Neural cell (in vitro differentiated cells): Measurements from ENCODE around the gene MRPL36. TPM values are rescaled to one million over a fixed set of nuclear protein-coding genes. Genes with fewer than 3 reads are reported as not detected.

Experiments used
- H2AFZ ChIP-seq: fragments of 200-600, 300-800 bp; sonication (generic), shearing (Covaris generic); 2 replicates; pipeline ENCODE4 v1.6.0; 2014; ENCODE audit warnings: low read depth, mild to moderate bottlenecking, antibody characterized with exemption, low read length, moderate library complexity
- H3F3A ChIP-seq: fragments of 200-600 bp; shearing (Covaris generic); 2 replicates; pipeline ENCODE4 v1.6.1; 2016; ENCODE audit warnings: mild to moderate bottlenecking, moderate library complexity, mixed read lengths, antibody characterized with exemption, low read length; ENCODE audit not compliant: insufficient read depth, poor library complexity, severe bottlenecking
- H3K27ac ChIP-seq: fragments of 200-600, 300-800 bp; sonication (generic), shearing (Covaris generic); 2 replicates; pipeline ENCODE4 v1.5.1; 2014; ENCODE audit warnings: mild to moderate bottlenecking, low read length, moderate library complexity
- H3K27me3 ChIP-seq: fragments of 300-800, 200-600 bp; sonication (generic), shearing (Covaris generic); 2 replicates; pipeline ENCODE4 v1.6.0; 2014; ENCODE audit warnings: mild to moderate bottlenecking, low read depth, low read length, moderate library complexity; ENCODE audit not compliant: insufficient read depth
- H3K36me3 ChIP-seq: fragments of 300-800, 200-600 bp; sonication (generic), shearing (Covaris generic); 2 replicates; pipeline ENCODE4 v1.5.1; 2014; ENCODE audit warnings: mild to moderate bottlenecking, antibody characterized with exemption, low read length, moderate library complexity; ENCODE audit not compliant: insufficient read depth
- H3K4me2 ChIP-seq: fragments of 300-800, 200-600 bp; sonication (generic), shearing (Covaris generic); 2 replicates; pipeline ENCODE4 v1.6.0; 2014; ENCODE audit warnings: mild to moderate bottlenecking, low read length
- H3K4me3 ChIP-seq: fragments of 300-800, 200-600 bp; sonication (generic), shearing (Covaris generic); 2 replicates; pipeline ENCODE4 v1.5.1; 2014; ENCODE audit warnings: mild to moderate bottlenecking, low read length, moderate library complexity
- H3K79me2 ChIP-seq: fragments of 200-600 bp; shearing (Covaris generic); replicated peaks from 2 replicates; pipeline ENCODE4 v1.6.0; 2014; ENCODE audit warnings: mild to moderate bottlenecking, low read length, moderate library complexity; ENCODE audit not compliant: insufficient read depth
- H3K9ac ChIP-seq: fragments of 300-800, 200-600 bp; sonication (generic), shearing (Covaris generic); 2 replicates; pipeline ENCODE4 v1.6.1; 2016; ENCODE audit warnings: mild to moderate bottlenecking, low read length, mixed read lengths
- H3K9me2 ChIP-seq: fragments of 200-600 bp; shearing (Covaris generic); 2 replicates; pipeline ENCODE4 v1.6.1; 2016; ENCODE audit warnings: mild to moderate bottlenecking, low read length, mixed read lengths; ENCODE audit not compliant: insufficient read depth
- H3K9me3 ChIP-seq: fragments of 200-600, 300-800 bp; sonication (generic), shearing (Covaris generic); 2 replicates; pipeline ENCODE4 v1.6.1; 2016; ENCODE audit warnings: mild to moderate bottlenecking, mixed run types, low read length, moderate library complexity, mixed read lengths
- H4K20me1 ChIP-seq: fragments of 200-600 bp; shearing (Covaris generic); 2 replicates; pipeline ENCODE4 v1.6.1; 2016; ENCODE audit warnings: mild to moderate bottlenecking, mixed run types; ENCODE audit not compliant: insufficient read depth
- EP300 ChIP-seq: fragments of 450-650 bp; conservative IDR thresholded peaks from 2 replicates; pipeline ENCODE4 v1.6.1; 2014; ENCODE audit warnings: antibody characterized with exemption, mild to moderate bottlenecking, moderate library complexity; ENCODE audit not compliant: poor library complexity, severe bottlenecking
- EZH2 ChIP-seq: fragments of 200-600, 300-800 bp; shearing (Covaris generic), sonication (generic); IDR thresholded peaks from 2 replicates; pipeline ENCODE4 v1.6.1; 2014; ENCODE audit warnings: antibody characterized with exemption, low read length, borderline replicate concordance, mild to moderate bottlenecking; ENCODE audit not compliant: insufficient read depth, poor library complexity, severe bottlenecking
- MXI1 ChIP-seq: fragments of 450-650 bp; conservative IDR thresholded peaks from 2 replicates; pipeline ENCODE4 v1.6.1; 2014; ENCODE audit warnings: antibody characterized with exemption, mild to moderate bottlenecking; ENCODE audit not compliant: poor library complexity, severe bottlenecking
- POLR2AphosphoS5 ChIP-seq: IDR thresholded peaks from 2 replicates; pipeline ENCODE4 v1.6.1; 2012
- RAD21 ChIP-seq: fragments of 450-650 bp; conservative IDR thresholded peaks from 2 replicates; pipeline ENCODE4 v1.6.1; 2014; ENCODE audit warnings: antibody characterized with exemption, mild to moderate bottlenecking, moderate library complexity
- SMC3 ChIP-seq: fragments of 450-650 bp; conservative IDR thresholded peaks from 2 replicates; pipeline ENCODE4 v1.6.1; 2014; ENCODE audit warnings: antibody characterized with exemption, mild to moderate bottlenecking, moderate library complexity; ENCODE audit not compliant: poor library complexity
- TAF1 ChIP-seq: IDR thresholded peaks from 2 replicates; pipeline ENCODE4 v1.6.1; 2012; ENCODE audit warnings: low read depth
- polyA plus RNA-seq: library from polyadenylated mRNA; depleted of rRNA; stranded (reverse); fragments of >200 nt; gene quantifications from 2 replicates; pipeline ENCODE4 v1.2.3, GENCODE V29; 2014
- TF ChIP-seq, protein P1 (sequence below): fragments of 450-650 bp; IDR thresholded peaks from 2 replicates; pipeline ENCODE4 v1.5.1; 2014; ENCODE audit warnings: antibody characterized with exemption, mild to moderate bottlenecking, moderate library complexity; ENCODE audit not compliant: poor library complexity, severe bottlenecking
- TF ChIP-seq, protein P2 (sequence below): IDR thresholded peaks from 2 replicates; pipeline ENCODE4 v1.6.1; 2012; ENCODE audit warnings: borderline replicate concordance

MRPL36 gene
- polyA plus RNA-seq, 1 donor from 2014 or later = 51.9 TPM

DNA sequence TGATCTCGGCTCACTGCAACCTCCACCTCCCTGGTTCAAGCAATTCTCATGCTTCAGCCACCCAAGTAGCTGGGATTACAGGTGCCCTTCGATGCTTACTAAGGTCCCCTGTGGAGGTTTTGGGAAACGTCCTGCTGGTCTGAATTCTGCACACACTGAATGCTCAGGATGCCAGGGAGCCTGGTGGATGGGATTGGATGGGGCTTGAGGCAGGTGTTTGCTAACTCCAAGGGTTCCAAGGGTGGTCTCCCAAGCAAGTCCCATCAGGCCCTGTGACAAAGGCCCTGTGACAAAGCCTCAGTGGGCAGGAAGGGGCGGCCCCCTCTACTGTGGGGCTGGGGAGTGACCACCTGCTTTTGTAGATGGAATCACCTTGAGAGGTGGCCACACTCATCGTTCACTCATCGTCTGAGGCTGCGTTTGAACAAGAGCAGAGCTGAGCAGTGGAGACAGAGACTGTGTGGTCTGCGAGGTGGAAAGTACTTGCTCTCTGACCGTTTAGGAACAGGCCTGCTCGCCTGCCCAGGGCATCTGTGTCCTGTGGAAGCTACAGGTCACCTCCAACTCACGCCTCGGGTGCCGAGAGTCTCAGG lies 40.2 kb downstream of the MRPL36 start:
- H2AFZ ChIP-seq = no peak overlapping the region
- no peak overlapping the region for H3K27ac ChIP-seq
- H3F3A ChIP-seq = no peaks in the 10 kb centered on the region
- no peaks in the 10 kb centered on the region for H3K36me3 ChIP-seq
- no peaks in the 10 kb centered on the region for H4K20me1 ChIP-seq
- H3K9ac ChIP-seq = no peak overlapping the region
- H3K9me3 ChIP-seq = no peaks in the 10 kb centered on the region
- no peak overlapping the region for H3K4me2 ChIP-seq
- H3K27me3 ChIP-seq = no peaks in the 10 kb centered on the region
- no peak overlapping the region for H3K4me3 ChIP-seq
- H3K9me2 ChIP-seq = no peaks in the 10 kb centered on the region
- TF ChIP-seq EZH2 (no peak), TAF1 (no peak), MXI1 (no peak), POLR2AphosphoS5 (no peak), EP300 (no peak), RAD21 (no peak), SMC3 (no peak)
- TF ChIP-seq, protein P1, sequence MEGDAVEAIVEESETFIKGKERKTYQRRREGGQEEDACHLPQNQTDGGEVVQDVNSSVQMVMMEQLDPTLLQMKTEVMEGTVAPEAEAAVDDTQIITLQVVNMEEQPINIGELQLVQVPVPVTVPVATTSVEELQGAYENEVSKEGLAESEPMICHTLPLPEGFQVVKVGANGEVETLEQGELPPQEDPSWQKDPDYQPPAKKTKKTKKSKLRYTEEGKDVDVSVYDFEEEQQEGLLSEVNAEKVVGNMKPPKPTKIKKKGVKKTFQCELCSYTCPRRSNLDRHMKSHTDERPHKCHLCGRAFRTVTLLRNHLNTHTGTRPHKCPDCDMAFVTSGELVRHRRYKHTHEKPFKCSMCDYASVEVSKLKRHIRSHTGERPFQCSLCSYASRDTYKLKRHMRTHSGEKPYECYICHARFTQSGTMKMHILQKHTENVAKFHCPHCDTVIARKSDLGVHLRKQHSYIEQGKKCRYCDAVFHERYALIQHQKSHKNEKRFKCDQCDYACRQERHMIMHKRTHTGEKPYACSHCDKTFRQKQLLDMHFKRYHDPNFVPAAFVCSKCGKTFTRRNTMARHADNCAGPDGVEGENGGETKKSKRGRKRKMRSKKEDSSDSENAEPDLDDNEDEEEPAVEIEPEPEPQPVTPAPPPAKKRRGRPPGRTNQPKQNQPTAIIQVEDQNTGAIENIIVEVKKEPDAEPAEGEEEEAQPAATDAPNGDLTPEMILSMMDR = no peak
- TF ChIP-seq, protein P2, sequence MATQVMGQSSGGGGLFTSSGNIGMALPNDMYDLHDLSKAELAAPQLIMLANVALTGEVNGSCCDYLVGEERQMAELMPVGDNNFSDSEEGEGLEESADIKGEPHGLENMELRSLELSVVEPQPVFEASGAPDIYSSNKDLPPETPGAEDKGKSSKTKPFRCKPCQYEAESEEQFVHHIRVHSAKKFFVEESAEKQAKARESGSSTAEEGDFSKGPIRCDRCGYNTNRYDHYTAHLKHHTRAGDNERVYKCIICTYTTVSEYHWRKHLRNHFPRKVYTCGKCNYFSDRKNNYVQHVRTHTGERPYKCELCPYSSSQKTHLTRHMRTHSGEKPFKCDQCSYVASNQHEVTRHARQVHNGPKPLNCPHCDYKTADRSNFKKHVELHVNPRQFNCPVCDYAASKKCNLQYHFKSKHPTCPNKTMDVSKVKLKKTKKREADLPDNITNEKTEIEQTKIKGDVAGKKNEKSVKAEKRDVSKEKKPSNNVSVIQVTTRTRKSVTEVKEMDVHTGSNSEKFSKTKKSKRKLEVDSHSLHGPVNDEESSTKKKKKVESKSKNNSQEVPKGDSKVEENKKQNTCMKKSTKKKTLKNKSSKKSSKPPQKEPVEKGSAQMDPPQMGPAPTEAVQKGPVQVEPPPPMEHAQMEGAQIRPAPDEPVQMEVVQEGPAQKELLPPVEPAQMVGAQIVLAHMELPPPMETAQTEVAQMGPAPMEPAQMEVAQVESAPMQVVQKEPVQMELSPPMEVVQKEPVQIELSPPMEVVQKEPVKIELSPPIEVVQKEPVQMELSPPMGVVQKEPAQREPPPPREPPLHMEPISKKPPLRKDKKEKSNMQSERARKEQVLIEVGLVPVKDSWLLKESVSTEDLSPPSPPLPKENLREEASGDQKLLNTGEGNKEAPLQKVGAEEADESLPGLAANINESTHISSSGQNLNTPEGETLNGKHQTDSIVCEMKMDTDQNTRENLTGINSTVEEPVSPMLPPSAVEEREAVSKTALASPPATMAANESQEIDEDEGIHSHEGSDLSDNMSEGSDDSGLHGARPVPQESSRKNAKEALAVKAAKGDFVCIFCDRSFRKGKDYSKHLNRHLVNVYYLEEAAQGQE = no peak
- no peaks in the 10 kb centered on the region for H3K79me2 ChIP-seq

DNA sequence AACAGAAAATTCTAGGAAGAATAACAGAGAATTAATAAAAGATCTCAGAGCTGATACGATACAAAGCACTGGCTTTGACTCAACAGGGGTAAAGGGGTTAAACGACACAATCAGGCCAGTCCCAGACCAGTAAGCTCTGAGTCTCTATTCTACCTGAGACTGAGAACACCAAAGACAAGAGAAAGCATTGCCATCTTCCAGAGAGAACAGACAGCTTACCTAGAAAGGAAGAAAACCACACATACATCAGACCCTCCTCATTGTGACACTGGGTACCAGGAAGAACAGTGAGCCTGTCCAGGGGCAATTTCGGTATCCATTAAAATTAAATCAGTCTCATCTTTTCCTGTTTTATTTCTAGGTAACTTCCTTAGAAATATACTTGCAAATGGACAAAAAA lies 41.1 kb downstream of the MRPL36 start:
- TF ChIP-seq SMC3 (no peak), EZH2 (no peak), MXI1 (no peak), EP300 (no peak), POLR2AphosphoS5 (no peak), RAD21 (no peak), TAF1 (no peak)
- TF ChIP-seq, protein P2 = no peak
- TF ChIP-seq, protein P1 = no peak
- Histone ChIP-seq H3K4me2 (no peak overlapping the region), H2AFZ (no peak overlapping the region)

More for the DNA sequence above, 41.1 kb downstream of the MRPL36 start:
- no peak overlapping the region for H3K9ac ChIP-seq
- no peaks in the 10 kb centered on the region for H3K9me2 ChIP-seq
- no peaks in the 10 kb centered on the region for H3K36me3 ChIP-seq
- no peak overlapping the region for H3K27ac ChIP-seq
- no peaks in the 10 kb centered on the region for H3K9me3 ChIP-seq
- no peaks in the 10 kb centered on the region for H4K20me1 ChIP-seq
- no peaks in the 10 kb centered on the region for H3K27me3 ChIP-seq
- no peak overlapping the region for H3K4me3 ChIP-seq
- no peaks in the 10 kb centered on the region for H3F3A ChIP-seq
- no peaks in the 10 kb centered on the region for H3K79me2 ChIP-seq
